PFSK-1 (cell line): ENCODE measurements around the gene PTPRQ.

Experiments used
- FOXP2 ChIP-seq: optimal IDR thresholded peaks from 2 replicates; pipeline ENCODE3; 2011; ENCODE audit warnings: borderline replicate concordance, control low read depth, inconsistent platforms; ENCODE audit not compliant: insufficient read depth; ENCODE audit errors: extremely low read length, extremely low read depth
- POLR2AphosphoS5 ChIP-seq: IDR thresholded peaks from 2 replicates; pipeline ENCODE4 v1.6.1; 2012; ENCODE audit warnings: low read depth, mild to moderate bottlenecking, control low read depth, low read length, moderate library complexity
- REST ChIP-seq, 2 experiments: IDR thresholded peaks; 2 replicates each; pipeline versions ENCODE4 v1.6.1 to v1.8.0; 2011 to 2012; ENCODE audit warnings: low read depth in 2 of 2, low read length in 2 of 2, control low read depth in 1 of 2, inconsistent platforms in 1 of 2, mild to moderate bottlenecking in 1 of 2, moderate library complexity in 1 of 2; ENCODE audit not compliant: insufficient read depth in 1 of 2
- SIN3A ChIP-seq: IDR thresholded peaks from 2 replicates; pipeline ENCODE4 v1.6.1; 2012; ENCODE audit warnings: mild to moderate bottlenecking, low read length, moderate library complexity, borderline replicate concordance; ENCODE audit not compliant: insufficient read depth
- TAF1 ChIP-seq: IDR thresholded peaks from 2 replicates; pipeline ENCODE4 v1.6.1; 2012; ENCODE audit warnings: low read length, control low read depth, borderline replicate concordance; ENCODE audit not compliant: insufficient read depth

PTPRQ gene

GRCh38 chr12:80445083-80445793, 1.2 kb downstream of the PTPRQ start:
- no peak for TF ChIP-seq TAF1

GRCh38 chr12:80456513-80456912, 12.5 kb downstream of the PTPRQ start:
- TF ChIP-seq POLR2AphosphoS5 (no peak), FOXP2 (no peak), SIN3A (no peak), REST (IDR thresholded peaks at IDR 0.05; ENCODE audit: insufficient read depth in 1 of 2, low read depth in 2 of 2, low read length in 2 of 2) (no peak), TAF1 (no peak)

- TF ChIP-seq TAF1 = no peak
- TF ChIP-seq REST (IDR thresholded peaks at IDR 0.05; ENCODE audit: insufficient read depth in 1 of 2, low read depth in 2 of 2, low read length in 2 of 2) = no peak
- no peak for TF ChIP-seq POLR2AphosphoS5
- no peak for TF ChIP-seq SIN3A
- no peak for TF ChIP-seq FOXP2
Measured at GRCh38 chr12:80460972-80461371, 16.9 kb downstream of the PTPRQ start.

GRCh38 chr12:80469681-80470080, 25.6 kb downstream of the PTPRQ start:
- no peak for TF ChIP-seq FOXP2
- TF ChIP-seq TAF1 = no peak
- TF ChIP-seq POLR2AphosphoS5 = no peak
- TF ChIP-seq SIN3A = no peak
- TF ChIP-seq REST (IDR thresholded peaks at IDR 0.05; ENCODE audit: insufficient read depth in 1 of 2, low read depth in 2 of 2, low read length in 2 of 2) = no peak

GRCh38 chr12:80470403-80470802, 26.4 kb downstream of the PTPRQ start:
- TF ChIP-seq TAF1 = no peak
- no peak for TF ChIP-seq SIN3A
- TF ChIP-seq POLR2AphosphoS5 = no peak
- no peak for TF ChIP-seq FOXP2
- no peak for TF ChIP-seq REST (IDR thresholded peaks at IDR 0.05; ENCODE audit: insufficient read depth in 1 of 2, low read depth in 2 of 2, low read length in 2 of 2)
